Activated T-helper 1 cell treated with anti-CD3 and anti-CD28 coated beads, Interleukin-12 subunit alpha, Interleukin-12 subunit beta, Interleukin-2, Interleukin-4 antibody, amounts not matched to agents 30 ng/mL and 10 ng/mL and 1 ng/mL, durations not matched to agents 14 hours and 24 hours and 36 hours (primary cell): Measurements from ENCODE around the gene TATDN2. TPM values are rescaled to one million over a fixed set of nuclear protein-coding genes. Genes with fewer than 3 reads are reported as not detected.
A peak's percentile ranks its signal among the peaks of the same experiment; 100 is the strongest.

Experiments used
- DNase-seq: peaks from one replicate; pipeline ENCODE4 v3.0.0; 2021; ENCODE audit warnings: low spot score
- H3K27ac Mint-ChIP-seq: one replicate; pipeline ENCODE4 v1.8.0; 2021; ENCODE audit warnings: mild to moderate bottlenecking, mixed read lengths
- H3K27me3 Mint-ChIP-seq: one replicate; pipeline ENCODE4 v1.8.0; 2022; ENCODE audit warnings: mild to moderate bottlenecking, moderate library complexity, mixed read lengths; ENCODE audit not compliant: insufficient read depth
- H3K36me3 Mint-ChIP-seq: one replicate; pipeline ENCODE4 v1.8.0; 2021; ENCODE audit warnings: low read depth, mixed read lengths
- H3K4me1 Mint-ChIP-seq: one replicate; pipeline ENCODE4 v1.8.0; 2021; ENCODE audit warnings: low read depth, mixed read lengths
- H3K4me3 Mint-ChIP-seq: one replicate; pipeline ENCODE4 v1.8.0; 2021; ENCODE audit warnings: mild to moderate bottlenecking, moderate library complexity, mixed read lengths
- H3K9me3 Mint-ChIP-seq: one replicate; pipeline ENCODE4 v1.8.0; 2021; ENCODE audit warnings: mixed read lengths
- intact Hi-C: fragments of 100-400 bp; cut with micrococcal nuclease; formaldehyde crosslinking; loops from one replicate; pipeline ENCODE4 v1.15.1; 2024
- total RNA-seq: library from RNA; stranded (reverse); gene quantifications from 2 replicates; pipeline ENCODE4 v1.2.3, GENCODE V29; 2022

Gene TATDN2
- total RNA-seq, 1 donor from 2014 or later: 80.4 TPM

GRCh38 chr3:10224794-10225665 lies 23.2 kb upstream of the TATDN2 start:
- Mint-ChIP-seq H3K36me3 (peaks cover 45% of the 10 kb centered on the region), H3K4me3 (peak overlapping the region; percentile 73), H3K27ac (peak overlapping the region; percentile 97), H3K4me1 (peaks cover 74% of the 10 kb centered on the region), H3K27me3 (peaks cover 3% of the 10 kb centered on the region), H3K9me3 (peaks cover 4% of the 10 kb centered on the region)
- intact Hi-C loops: loop anchor here (1.0 to 10.0 kb wide), 6 partner anchors 17 to 290 kb away; partner anchors contain the start of genes BRK1, CRELD1, FANCD2 and IRAK2
- DNase-seq: peak; percentile 45

GRCh38 chr3:10226293-10226692 lies 22.0 kb upstream of the TATDN2 start:
- H3K9me3 Mint-ChIP-seq: peaks cover 4% of the 10 kb centered on the region
- peaks cover 64% of the 10 kb centered on the region for H3K4me1 Mint-ChIP-seq
- H3K27ac Mint-ChIP-seq: no peak overlapping the region
- no peak for DNase-seq
- peaks cover 3% of the 10 kb centered on the region for H3K27me3 Mint-ChIP-seq
- H3K4me3 Mint-ChIP-seq: no peak overlapping the region
- peaks cover 38% of the 10 kb centered on the region for H3K36me3 Mint-ChIP-seq
- intact Hi-C loops: loop anchor here (10.0 kb wide), 1 partner anchor 291 kb away; the partner anchor contains the start of gene CRELD1

GRCh38 chr3:10228248-10228950 lies 19.9 kb upstream of the TATDN2 start:
- DNase-seq: peak; percentile 44
- H3K27me3 Mint-ChIP-seq: peaks cover 3% of the 10 kb centered on the region
- peaks cover 27% of the 10 kb centered on the region for H3K36me3 Mint-ChIP-seq
- peak overlapping the region; percentile 56 for H3K4me3 Mint-ChIP-seq
- H3K4me1 Mint-ChIP-seq: peaks cover 49% of the 10 kb centered on the region
- peaks cover 4% of the 10 kb centered on the region for H3K9me3 Mint-ChIP-seq
- intact Hi-C loops: loop anchor here (1.0 to 10.0 kb wide), 5 partner anchors 14 to 294 kb away; partner anchors contain the start of gene CRELD1
- H3K27ac Mint-ChIP-seq: peak overlapping the region; percentile 92

GRCh38 chr3:10229576-10229975 lies 18.7 kb upstream of the TATDN2 start:
- Mint-ChIP-seq H3K4me3 (no peak overlapping the region), H3K4me1 (peaks cover 40% of the 10 kb centered on the region), H3K27ac (peak overlapping the region; percentile 92), H3K36me3 (peaks cover 28% of the 10 kb centered on the region), H3K27me3 (peaks cover 3% of the 10 kb centered on the region), H3K9me3 (peaks cover 3% of the 10 kb centered on the region)
- intact Hi-C loops: loop anchor here (10.0 kb wide), 1 partner anchor 295 kb away; the partner anchor contains the start of gene CRELD1
- no peak for DNase-seq

GRCh38 chr3:10232137-10232536 lies 16.1 kb upstream of the TATDN2 start:
- intact Hi-C loops: no loop called here

GRCh38 chr3:10233988-10234387 lies 14.3 kb upstream of the TATDN2 start:
- Mint-ChIP-seq H3K27me3 (no peaks in the 10 kb centered on the region), H3K4me3 (no peak overlapping the region), H3K36me3 (peaks cover 45% of the 10 kb centered on the region), H3K9me3 (peaks cover 7% of the 10 kb centered on the region), H3K27ac (no peak overlapping the region), H3K4me1 (peaks cover 32% of the 10 kb centered on the region)
- no peak for DNase-seq
- intact Hi-C loops: no loop called here

More at GRCh38 chr3:10232137-10232536, 16.1 kb upstream of the TATDN2 start:
- Mint-ChIP-seq H3K4me3 (no peak overlapping the region), H3K36me3 (peaks cover 40% of the 10 kb centered on the region), H3K27me3 (no peaks in the 10 kb centered on the region), H3K9me3 (peaks cover 3% of the 10 kb centered on the region), H3K4me1 (peaks cover 28% of the 10 kb centered on the region), H3K27ac (no peak overlapping the region)
- DNase-seq: no peak

DNA sequence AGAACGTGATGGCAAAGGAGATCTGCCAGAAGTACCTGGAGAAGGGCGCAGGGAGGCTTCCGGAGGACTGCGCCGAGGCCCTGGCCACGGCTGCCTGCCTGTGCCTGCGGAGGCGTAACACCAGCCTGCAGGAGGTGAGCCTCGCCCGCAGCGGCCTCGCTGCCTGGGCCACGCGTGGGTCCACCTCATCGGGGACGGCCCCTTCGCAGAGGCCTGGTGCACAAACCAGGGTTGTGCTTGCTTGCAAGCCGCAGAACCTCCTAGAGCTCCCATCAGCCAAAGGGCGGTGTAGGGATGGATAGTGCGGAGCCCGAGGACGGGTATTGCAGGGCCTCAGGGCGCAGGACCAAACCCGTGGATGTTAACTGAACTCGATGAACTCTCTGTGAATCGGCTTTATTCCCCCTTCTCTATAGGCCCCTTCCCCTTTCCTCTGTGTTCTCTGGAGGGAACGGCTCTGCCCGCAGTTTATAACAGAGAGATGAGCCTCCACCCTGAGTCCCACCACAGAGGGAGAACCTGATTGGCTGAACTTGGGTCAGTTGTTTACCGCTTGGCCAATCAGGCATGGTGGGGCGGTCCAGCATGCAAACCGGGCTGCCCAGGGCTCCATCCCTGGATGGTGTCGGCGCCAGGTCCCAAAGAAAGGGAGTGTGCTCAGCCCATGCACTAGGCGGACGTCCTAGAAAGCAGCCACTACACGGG lies 13.6 kb upstream of the TATDN2 start:
- Mint-ChIP-seq H3K9me3 (peaks cover 7% of the 10 kb centered on the region), H3K4me3 (no peak overlapping the region), H3K27me3 (no peaks in the 10 kb centered on the region), H3K4me1 (peaks cover 28% of the 10 kb centered on the region), H3K36me3 (peaks cover 47% of the 10 kb centered on the region), H3K27ac (no peak overlapping the region)
- intact Hi-C loops: no loop called here
- no peak for DNase-seq

DNA sequence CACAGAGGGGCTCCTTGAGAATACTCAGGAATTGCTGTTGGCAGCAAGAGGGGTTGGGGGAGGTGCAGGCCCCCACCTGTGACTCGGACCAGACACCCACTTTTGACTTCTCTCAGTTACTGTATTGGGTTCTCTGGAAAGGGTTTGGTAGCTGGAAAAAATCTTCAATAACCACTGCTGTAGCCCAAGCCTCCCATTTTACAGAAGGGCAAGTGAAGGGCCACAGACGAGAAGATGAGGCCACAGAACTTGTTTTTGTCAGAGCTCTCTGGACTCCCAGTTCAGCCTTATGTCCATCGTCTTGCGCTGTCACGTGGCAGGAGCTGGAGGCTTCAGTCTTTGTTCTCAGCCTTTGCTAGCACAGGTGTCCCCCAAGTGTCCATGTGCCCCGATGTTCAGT lies 12.7 kb upstream of the TATDN2 start:
- Mint-ChIP-seq H3K27ac (no peak overlapping the region), H3K36me3 (peaks cover 46% of the 10 kb centered on the region), H3K4me3 (no peak overlapping the region), H3K4me1 (peaks cover 28% of the 10 kb centered on the region), H3K9me3 (peaks cover 7% of the 10 kb centered on the region), H3K27me3 (no peaks in the 10 kb centered on the region)
- intact Hi-C loops: no loop called here
- no peak for DNase-seq

GRCh38 chr3:10238345-10239183 lies 9.7 kb upstream of the TATDN2 start:
- intact Hi-C loops: no loop called here
- DNase-seq: peak; percentile 22
- H3K36me3 Mint-ChIP-seq: peaks cover 54% of the 10 kb centered on the region

DNA sequence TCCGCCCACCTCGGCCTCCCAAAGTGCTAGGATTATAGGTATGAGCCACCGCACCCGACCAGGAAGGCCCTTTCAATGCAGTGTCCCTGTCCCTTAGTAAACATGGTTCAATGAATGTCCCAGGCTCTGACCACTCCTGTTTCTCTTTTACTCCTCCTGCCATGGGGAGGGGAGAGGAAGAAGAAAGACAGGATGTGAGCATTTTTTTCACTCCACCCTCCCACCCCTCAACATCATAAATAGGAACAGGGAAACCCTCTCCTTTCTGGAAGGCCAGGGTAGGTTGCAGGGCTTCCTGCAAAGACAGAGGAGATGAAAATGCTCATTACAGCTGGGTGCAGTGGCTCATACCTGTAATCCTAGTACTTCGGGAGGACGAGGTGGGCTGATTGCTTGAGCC lies 7.5 kb upstream of the TATDN2 start:
- Mint-ChIP-seq H3K27me3 (no peaks in the 10 kb centered on the region), H3K4me1 (peaks cover 62% of the 10 kb centered on the region), H3K27ac (peak overlapping the region; percentile 65), H3K36me3 (peaks cover 62% of the 10 kb centered on the region), H3K4me3 (no peak overlapping the region), H3K9me3 (peaks cover 25% of the 10 kb centered on the region)
- DNase-seq: no peak
- intact Hi-C loops: no loop called here

More at GRCh38 chr3:10238345-10239183, 9.7 kb upstream of the TATDN2 start:
- peaks cover 7% of the 10 kb centered on the region for H3K9me3 Mint-ChIP-seq
- peaks cover 43% of the 10 kb centered on the region for H3K4me1 Mint-ChIP-seq
- peak overlapping the region; percentile 85 for H3K27ac Mint-ChIP-seq
- H3K4me3 Mint-ChIP-seq: peak overlapping the region; percentile 2
- no peaks in the 10 kb centered on the region for H3K27me3 Mint-ChIP-seq

- H3K27ac Mint-ChIP-seq: peak overlapping the region; percentile 98
- peaks cover 27% of the 10 kb centered on the region for H3K9me3 Mint-ChIP-seq
- peaks cover 57% of the 10 kb centered on the region for H3K4me1 Mint-ChIP-seq
- DNase-seq: peak; percentile 81
- intact Hi-C loops: loop anchor here (1.0 to 2.0 kb wide), 7 partner anchors 8 to 78 kb away; partner anchors contain the start of genes IRAK2 and SEC13
- peaks cover 58% of the 10 kb centered on the region for H3K36me3 Mint-ChIP-seq
- H3K27me3 Mint-ChIP-seq: no peaks in the 10 kb centered on the region
- peak overlapping the region; percentile 68 for H3K4me3 Mint-ChIP-seq
These were observed 5.8 kb upstream of the TATDN2 start for GRCh38 chr3:10242182-10243065.
